Cardiac muscle cell (in vitro differentiated cells and primary cell): ENCODE measurements around the gene FCER2. TPM values are rescaled to one million over a fixed set of nuclear protein-coding genes. Genes with fewer than 3 reads are reported as not detected.

Experiments used
- DNase-seq, 2 donors: peaks; one replicate each; pipeline versions ENCODE4 v3.0.0 to v3.0.0-alpha.2; 2010 to 2017; ENCODE audit warnings: low read depth in 1 of 2, low spot score in 1 of 2
- H3K27ac ChIP-seq: fragments of 200-600 bp; sonication (generic); 2 replicates; pipeline ENCODE4 v1.5.1; 2016
- H3K27me3 ChIP-seq: fragments of 200-600 bp; sonication (generic); 2 replicates; pipeline ENCODE4 v1.6.0; 2016; ENCODE audit warnings: control low read depth
- H3K36me3 ChIP-seq: fragments of 200-600 bp; sonication (generic); 2 replicates; pipeline ENCODE4 v1.5.1; 2016; ENCODE audit warnings: control low read depth
- H3K4me1 ChIP-seq: fragments of 200-600 bp; sonication (generic); 2 replicates; pipeline ENCODE4 v1.8.1; 2017; ENCODE audit warnings: low read depth, mild to moderate bottlenecking, mixed run types
- H3K4me3 ChIP-seq: fragments of 200-600 bp; sonication (generic); 2 replicates; pipeline ENCODE4 v1.5.1; 2016; ENCODE audit warnings: mild to moderate bottlenecking
- H3K9me3 ChIP-seq: fragments of 200-600 bp; sonication (generic); 2 replicates; pipeline ENCODE4 v1.5.1; 2017; ENCODE audit warnings: low read depth, mild to moderate bottlenecking, control low read depth
- polyA plus RNA-seq: library from polyadenylated mRNA; unstranded; fragments of >200 nt; fragmentation: Nextera tagmentation; extraction: Ambion mirVana; gene quantifications from 2 replicates; pipeline ENCODE4 v1.2.1, GENCODE V29; 2016
- total RNA-seq: library from RNA; depleted of rRNA; stranded (reverse); fragments of >200 nt; gene quantifications from 2 replicates; pipeline ENCODE4 v1.2.3, GENCODE V29; 2016
- TF ChIP-seq, protein P1 (sequence below): IDR thresholded peaks from 2 replicates; pipeline ENCODE4 v1.5.1; 2012; ENCODE audit warnings: low read depth, mild to moderate bottlenecking, low read length

Gene FCER2
- total and polyA plus RNA-seq, 2 experiments from 2014 or later = not detected

DNA sequence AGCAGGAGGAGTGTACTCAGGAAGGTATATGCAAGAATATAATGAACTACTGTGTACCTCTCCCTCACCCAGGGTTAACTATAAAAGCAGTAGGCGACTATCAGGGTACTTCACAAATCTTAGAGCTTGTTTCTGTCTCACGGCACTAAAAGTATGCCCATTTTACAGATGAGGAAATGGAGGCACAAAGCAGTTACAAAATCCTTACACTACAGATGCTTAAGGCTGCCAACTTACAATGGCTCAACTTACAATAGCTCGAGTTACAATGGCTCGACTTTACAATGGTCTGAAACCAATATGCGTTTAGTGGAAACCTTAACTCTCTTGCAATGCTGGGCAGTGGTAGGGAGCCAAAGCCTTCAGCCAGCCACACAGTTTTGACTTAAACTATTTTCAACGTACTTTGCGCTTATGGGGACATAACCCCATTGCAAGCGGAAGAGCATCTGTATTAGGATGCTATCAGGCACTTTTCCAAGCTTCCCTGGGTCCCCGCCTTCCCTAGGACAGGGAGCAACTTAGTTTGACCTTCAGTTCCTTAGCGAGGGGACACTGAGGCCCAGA lies 4.1 kb downstream of the FCER2 start:
- Histone ChIP-seq H3K4me1 (no peaks in the 10 kb centered on the region), H3K9me3 (no peaks in the 10 kb centered on the region), H3K36me3 (no peaks in the 10 kb centered on the region), H3K27me3 (peaks cover 11% of the 10 kb centered on the region), H3K27ac (no peak overlapping the region), H3K4me3 (no peak overlapping the region)
- no peak for DNase-seq
- TF ChIP-seq, protein P1, sequence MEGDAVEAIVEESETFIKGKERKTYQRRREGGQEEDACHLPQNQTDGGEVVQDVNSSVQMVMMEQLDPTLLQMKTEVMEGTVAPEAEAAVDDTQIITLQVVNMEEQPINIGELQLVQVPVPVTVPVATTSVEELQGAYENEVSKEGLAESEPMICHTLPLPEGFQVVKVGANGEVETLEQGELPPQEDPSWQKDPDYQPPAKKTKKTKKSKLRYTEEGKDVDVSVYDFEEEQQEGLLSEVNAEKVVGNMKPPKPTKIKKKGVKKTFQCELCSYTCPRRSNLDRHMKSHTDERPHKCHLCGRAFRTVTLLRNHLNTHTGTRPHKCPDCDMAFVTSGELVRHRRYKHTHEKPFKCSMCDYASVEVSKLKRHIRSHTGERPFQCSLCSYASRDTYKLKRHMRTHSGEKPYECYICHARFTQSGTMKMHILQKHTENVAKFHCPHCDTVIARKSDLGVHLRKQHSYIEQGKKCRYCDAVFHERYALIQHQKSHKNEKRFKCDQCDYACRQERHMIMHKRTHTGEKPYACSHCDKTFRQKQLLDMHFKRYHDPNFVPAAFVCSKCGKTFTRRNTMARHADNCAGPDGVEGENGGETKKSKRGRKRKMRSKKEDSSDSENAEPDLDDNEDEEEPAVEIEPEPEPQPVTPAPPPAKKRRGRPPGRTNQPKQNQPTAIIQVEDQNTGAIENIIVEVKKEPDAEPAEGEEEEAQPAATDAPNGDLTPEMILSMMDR = no peak

DNA sequence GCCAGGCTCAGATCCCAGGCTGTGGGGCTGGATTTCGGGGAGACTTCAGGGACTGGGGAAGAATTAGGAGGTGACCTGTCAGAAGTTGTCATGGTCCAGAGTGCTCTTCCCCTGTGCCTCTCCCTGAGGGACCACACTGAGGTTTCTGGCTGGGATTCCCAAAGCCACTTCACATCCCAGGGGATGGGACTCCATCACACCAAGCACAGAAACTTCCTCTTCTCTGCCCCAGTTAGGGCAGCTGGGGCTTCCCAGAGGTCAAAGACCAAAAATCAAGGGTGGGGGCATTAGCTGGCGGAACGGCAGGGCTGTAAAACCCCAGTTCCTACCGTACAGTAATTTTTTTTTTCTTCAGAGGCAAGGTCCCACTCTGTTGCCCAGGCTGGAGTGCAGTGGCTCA lies 7.4 kb downstream of the FCER2 start:
- Histone ChIP-seq H3K36me3 (no peaks in the 10 kb centered on the region), H3K4me3 (no peak overlapping the region), H3K27ac (no peak overlapping the region), H3K9me3 (no peaks in the 10 kb centered on the region), H3K4me1 (no peaks in the 10 kb centered on the region), H3K27me3 (peaks cover 11% of the 10 kb centered on the region)
- TF ChIP-seq, protein P1 = no peak
- DNase-seq = no peak

DNA sequence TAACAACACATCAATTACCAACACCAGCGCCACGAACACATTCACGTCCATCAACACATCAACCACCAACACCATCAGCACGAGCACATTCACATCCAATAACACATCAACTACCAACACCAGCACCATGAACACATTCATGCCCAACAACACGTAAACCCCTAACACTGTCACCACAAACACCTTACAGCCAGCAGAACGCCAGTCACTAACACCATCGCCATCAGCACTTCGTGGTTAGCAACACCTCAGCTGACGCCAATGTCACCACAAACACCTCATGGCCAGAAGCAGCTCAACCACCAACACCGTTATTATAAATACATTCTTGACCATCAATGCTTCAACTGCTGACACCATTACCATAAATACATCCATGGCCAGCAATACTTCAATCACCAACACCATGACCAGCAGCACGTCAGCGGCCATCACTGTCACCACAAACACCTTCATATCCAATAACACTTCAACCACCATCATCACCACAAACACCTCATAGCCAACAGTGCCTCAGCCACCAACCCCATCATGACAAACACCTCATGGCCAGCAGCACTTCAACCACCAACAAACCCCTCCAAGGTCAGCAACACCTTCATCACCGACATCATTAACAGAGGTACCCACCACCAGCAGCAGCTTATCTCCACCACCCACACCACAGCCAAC lies 9.4 kb downstream of the FCER2 start:
- Histone ChIP-seq H3K36me3 (no peaks in the 10 kb centered on the region), H3K4me1 (no peaks in the 10 kb centered on the region), H3K27ac (no peak overlapping the region), H3K9me3 (no peaks in the 10 kb centered on the region), H3K4me3 (no peak overlapping the region), H3K27me3 (peaks cover 5% of the 10 kb centered on the region)
- TF ChIP-seq, protein P1 = no peak
- no peak for DNase-seq

DNA sequence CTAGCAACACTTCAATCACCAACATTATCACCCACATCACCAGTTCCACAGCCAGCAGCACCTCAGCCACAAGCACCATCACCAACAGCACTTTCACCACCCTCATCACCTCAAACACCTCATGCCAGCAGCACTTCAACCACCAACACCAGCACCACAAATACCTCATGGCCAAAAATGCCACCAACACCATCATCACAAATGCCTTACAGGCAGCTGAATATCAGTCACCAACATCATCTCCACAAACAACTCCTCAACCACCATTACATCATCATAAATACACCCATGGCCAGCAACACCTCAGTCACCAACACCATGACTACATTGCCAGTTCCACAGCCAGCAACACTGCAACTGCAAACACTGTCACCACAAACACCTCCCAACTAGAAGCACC lies 10.4 kb downstream of the FCER2 start:
- Histone ChIP-seq H3K27me3 (no peaks in the 10 kb centered on the region), H3K4me1 (no peaks in the 10 kb centered on the region), H3K9me3 (no peaks in the 10 kb centered on the region), H3K4me3 (no peak overlapping the region), H3K27ac (no peak overlapping the region), H3K36me3 (no peaks in the 10 kb centered on the region)
- no peak for DNase-seq
- TF ChIP-seq, protein P1 = no peak

DNA sequence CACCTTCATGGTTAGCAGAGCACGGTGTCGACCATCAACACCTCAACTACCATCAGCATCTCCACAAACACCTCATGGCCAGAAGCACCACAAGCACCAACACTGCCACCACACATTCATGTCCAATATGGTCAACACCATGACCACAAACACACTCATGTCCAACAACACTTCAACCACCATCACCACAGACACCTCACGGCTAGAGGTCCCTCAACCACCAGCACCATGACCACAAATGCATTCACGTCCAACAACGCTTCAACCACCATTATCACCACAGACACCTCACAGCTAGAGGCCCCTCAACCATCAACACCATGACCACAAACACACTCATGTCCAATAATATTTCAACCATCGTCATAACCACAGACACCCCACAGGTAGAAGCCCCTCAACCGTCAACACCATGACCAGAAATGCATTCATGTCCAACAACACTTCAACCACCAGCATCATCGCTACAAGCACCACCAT lies 11.1 kb downstream of the FCER2 start:
- no peaks in the 10 kb centered on the region for H3K27me3 ChIP-seq
- no peaks in the 10 kb centered on the region for H3K9me3 ChIP-seq
- DNase-seq = no peak
- H3K4me1 ChIP-seq = no peaks in the 10 kb centered on the region
- H3K27ac ChIP-seq = no peak overlapping the region
- no peaks in the 10 kb centered on the region for H3K36me3 ChIP-seq
- TF ChIP-seq, protein P1 = no peak
- no peak overlapping the region for H3K4me3 ChIP-seq
